Bronchial epithelial cell (primary cell): Measurements from ENCODE around the gene GLTPD2. TPM values are rescaled to one million over a fixed set of nuclear protein-coding genes. Genes with fewer than 3 reads are reported as not detected.

ENCODE experiments used
- DNase-seq: peaks from one replicate; pipeline ENCODE4 v3.0.0-alpha.2; 2010; ENCODE audit warnings: low read depth
- FAIRE-seq: peaks from 2 replicates; lab custom pipeline; 2011; peaks lifted over from hg19 to GRCh38; lab: Jason Lieb, UNC
- H3K27me3 ChIP-seq: 2 replicates; pipeline ENCODE4 v1.5.1; 2011; ENCODE audit warnings: low read length; ENCODE audit not compliant: control insufficient read depth, insufficient read depth
- H3K36me3 ChIP-seq: 2 replicates; pipeline ENCODE4 v1.5.1; 2011; ENCODE audit warnings: low read length; ENCODE audit not compliant: control insufficient read depth, insufficient read depth
- H3K4me3 ChIP-seq: 2 replicates; pipeline ENCODE4 v1.5.1; 2011; ENCODE audit warnings: mild to moderate bottlenecking, low read depth, low read length, control low read depth
- total RNA-seq: library from RNA; depleted of rRNA; stranded (reverse); fragments of >200 nt; gene quantifications from 2 replicates; pipeline ENCODE4 v1.2.1, GENCODE V29; 2014
- TF ChIP-seq, protein P1 (sequence below): IDR thresholded peaks from 2 replicates; pipeline ENCODE4 v1.5.1; 2011; ENCODE audit warnings: mild to moderate bottlenecking, moderate library complexity, low read length, control low read depth, inconsistent platforms; ENCODE audit not compliant: insufficient read depth, severe bottlenecking

The GLTPD2 gene
- total RNA-seq, 1 donor from 2014 or later: not detected

GRCh38 chr17:4772235-4772613 is 16.5 kb upstream of the GLTPD2 start:
- FAIRE-seq (peak; percentile 32), DNase-seq (no peak)
- Histone ChIP-seq H3K36me3 (no peaks in the 10 kb centered on the region), H3K27me3 (peaks cover 2% of the 10 kb centered on the region), H3K4me3 (no peak overlapping the region)
- TF ChIP-seq, protein P1, sequence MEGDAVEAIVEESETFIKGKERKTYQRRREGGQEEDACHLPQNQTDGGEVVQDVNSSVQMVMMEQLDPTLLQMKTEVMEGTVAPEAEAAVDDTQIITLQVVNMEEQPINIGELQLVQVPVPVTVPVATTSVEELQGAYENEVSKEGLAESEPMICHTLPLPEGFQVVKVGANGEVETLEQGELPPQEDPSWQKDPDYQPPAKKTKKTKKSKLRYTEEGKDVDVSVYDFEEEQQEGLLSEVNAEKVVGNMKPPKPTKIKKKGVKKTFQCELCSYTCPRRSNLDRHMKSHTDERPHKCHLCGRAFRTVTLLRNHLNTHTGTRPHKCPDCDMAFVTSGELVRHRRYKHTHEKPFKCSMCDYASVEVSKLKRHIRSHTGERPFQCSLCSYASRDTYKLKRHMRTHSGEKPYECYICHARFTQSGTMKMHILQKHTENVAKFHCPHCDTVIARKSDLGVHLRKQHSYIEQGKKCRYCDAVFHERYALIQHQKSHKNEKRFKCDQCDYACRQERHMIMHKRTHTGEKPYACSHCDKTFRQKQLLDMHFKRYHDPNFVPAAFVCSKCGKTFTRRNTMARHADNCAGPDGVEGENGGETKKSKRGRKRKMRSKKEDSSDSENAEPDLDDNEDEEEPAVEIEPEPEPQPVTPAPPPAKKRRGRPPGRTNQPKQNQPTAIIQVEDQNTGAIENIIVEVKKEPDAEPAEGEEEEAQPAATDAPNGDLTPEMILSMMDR: no peak

DNA sequence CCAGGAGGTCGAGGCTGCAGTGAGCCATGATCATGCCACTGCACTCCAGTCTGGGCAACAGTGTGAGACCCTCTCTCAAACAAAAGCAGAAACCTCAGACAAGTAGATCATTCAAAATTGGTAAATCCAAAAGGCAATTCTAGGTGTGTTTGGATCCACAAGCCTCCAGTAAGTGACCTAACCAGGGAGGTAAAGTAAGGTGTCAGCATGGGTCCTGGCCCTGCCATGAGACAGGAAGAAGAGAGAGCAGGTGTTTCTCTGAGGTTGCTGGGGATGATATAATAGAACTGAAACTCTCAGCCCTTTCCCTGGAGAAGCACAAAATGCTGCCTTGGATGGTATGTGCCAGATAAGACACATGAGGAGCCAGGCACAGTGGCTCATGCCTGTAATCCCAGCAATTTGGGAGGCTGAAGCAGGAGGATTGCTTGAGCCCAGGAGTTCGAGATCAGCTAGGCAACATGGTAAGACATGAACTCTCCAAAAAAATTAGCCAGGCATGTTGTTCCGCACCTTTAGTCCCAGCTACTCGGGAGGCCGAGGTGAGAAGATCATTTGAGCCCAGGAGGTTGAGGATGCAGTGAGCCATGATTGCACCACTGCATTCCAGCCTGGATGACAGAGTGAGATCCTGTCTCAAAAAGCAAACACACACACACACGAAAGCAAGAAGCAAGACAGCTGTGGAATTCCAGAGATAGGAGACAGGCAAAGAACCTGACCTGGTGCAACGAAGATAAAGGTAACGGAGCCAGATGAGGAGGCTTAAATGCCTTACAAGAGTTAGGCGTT is 10.6 kb upstream of the GLTPD2 start:
- H3K36me3 ChIP-seq: no peaks in the 10 kb centered on the region
- DNase-seq (no peak), FAIRE-seq (no peak)
- TF ChIP-seq, protein P1: no peak
- peaks cover 7% of the 10 kb centered on the region for H3K27me3 ChIP-seq
- no peak overlapping the region for H3K4me3 ChIP-seq

- no peak overlapping the region for H3K4me3 ChIP-seq
- TF ChIP-seq, protein P1: no peak
- DNase-seq (no peak), FAIRE-seq (no peak)
- H3K36me3 ChIP-seq: no peaks in the 10 kb centered on the region
- H3K27me3 ChIP-seq: peaks cover 14% of the 10 kb centered on the region
These were observed 8.3 kb upstream of the GLTPD2 start for GRCh38 chr17:4780325-4780955.

DNA sequence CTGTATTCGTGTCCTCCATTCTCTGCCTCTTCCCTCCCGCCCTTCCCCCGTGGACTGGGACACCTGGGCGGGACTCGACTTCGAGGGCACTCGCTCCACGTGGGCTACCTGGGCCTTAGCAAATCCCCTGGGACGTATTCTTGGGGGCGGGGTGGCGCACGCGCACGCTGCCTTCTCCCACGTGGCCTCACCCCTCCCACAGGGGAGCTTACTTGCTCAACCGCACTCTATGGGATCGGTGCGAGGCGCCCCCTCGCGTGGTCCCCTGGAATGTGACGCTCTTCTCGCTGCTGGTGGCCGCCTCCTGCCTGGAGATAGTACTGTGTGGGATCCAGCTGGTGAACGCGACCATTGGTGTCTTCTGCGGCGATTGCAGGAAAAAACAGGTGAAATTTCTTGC is 6.1 kb upstream of the GLTPD2 start:
- TF ChIP-seq, protein P1: no peak
- no peak for FAIRE-seq
- DNase-seq: no peak
- H3K36me3 ChIP-seq: no peaks in the 10 kb centered on the region
- no peak overlapping the region for H3K4me3 ChIP-seq
- peaks cover 14% of the 10 kb centered on the region for H3K27me3 ChIP-seq

DNA sequence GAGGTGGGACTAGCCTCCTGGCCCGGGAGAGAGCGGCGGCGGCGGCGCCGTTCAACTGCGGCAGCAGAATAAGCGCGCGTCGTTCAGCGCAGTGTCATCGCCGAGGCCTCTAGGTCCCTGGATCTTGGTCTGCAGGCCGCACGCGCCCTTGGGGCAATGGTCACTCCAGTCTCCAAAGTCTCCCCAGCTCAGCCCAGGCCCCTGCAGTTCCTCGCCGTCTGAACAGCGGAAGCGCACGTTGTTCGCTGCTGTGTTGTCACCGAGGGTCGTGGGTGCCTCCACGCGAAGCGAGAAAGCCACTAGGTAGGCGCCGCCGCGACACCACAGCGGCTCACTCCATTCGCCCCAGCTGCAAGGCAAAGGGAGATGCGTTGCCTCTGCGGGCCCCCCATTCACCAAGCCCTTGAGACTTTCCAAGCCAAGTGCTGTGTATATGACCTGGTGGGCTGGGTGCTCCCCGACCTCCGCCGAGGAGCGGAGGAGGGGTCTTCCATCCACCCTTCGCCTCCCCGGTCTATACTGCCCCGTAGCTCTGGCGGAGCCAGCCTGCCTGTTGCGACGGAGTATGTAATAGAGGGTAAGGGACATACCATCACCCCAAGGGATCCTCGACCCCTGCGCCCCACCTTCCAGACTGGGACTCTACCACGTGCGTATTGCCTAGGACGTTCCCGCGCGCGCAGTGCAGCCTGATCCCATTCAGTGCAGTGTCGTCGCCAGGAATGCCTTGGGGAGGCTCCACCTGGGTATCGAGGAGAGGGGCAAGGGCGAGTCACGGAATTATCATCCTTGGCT is 3.3 kb upstream of the GLTPD2 start:
- TF ChIP-seq, protein P1: no peak
- no peak for FAIRE-seq
- DNase-seq: no peak
- Histone ChIP-seq H3K36me3 (no peaks in the 10 kb centered on the region), H3K27me3 (peaks cover 14% of the 10 kb centered on the region), H3K4me3 (no peak overlapping the region)
